ENCODE measurements around the gene PATJ.

DNA sequence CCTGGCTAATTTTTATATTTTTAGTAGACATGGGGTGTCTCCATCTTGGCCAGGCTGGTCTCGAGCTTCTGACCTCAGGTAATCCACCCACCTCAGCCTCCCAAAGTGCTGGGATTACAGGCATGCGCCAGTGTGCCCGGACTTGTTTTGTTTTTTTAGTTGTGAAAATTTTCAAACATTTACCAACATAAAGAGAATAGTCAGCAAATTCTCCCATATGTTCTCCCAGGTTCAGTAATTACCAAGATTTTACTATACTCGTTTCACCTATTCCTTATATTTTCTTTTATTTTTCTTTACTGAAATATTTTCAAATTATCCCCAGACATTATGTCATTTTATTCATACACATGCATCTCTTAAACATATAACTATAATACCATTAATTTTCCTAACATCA is 234.3 kb downstream of the PATJ start:
- TF ChIP-seq CTCF (IDR thresholded peaks at IDR 0.05; ENCODE audit: insufficient read depth, low read length, poor library complexity, severe bottlenecking) (no peak), EZH2phosphoT487 (conservative IDR thresholded peaks at IDR 0.05; ENCODE audit: low read length) (no peak)

All from SU-DHL-6 (cell line).